SK-N-SH treated with all-trans-retinoic acid at 6 μM for 48 hours (cell line): ENCODE data around the gene UGT1A6.

Source experiments
- ATAC-seq: fragments of 200-7000 bp; cut with Tn5 transposase; 3 replicates; pipeline ENCODE4 v1.9.1; 2020; ENCODE audit warnings: mild to moderate bottlenecking, moderate library complexity
- ARNTL ChIP-seq: fragments of 450-650 bp; formaldehyde crosslinking; IDR thresholded peaks from 2 replicates; pipeline ENCODE4 v1.5.0; 2020; ENCODE audit warnings: low read depth, mild to moderate bottlenecking, moderate library complexity, borderline replicate concordance
- BACH2 ChIP-seq: fragments of 250-450 bp; sonication (Bioruptor Pico); IDR thresholded peaks from 2 replicates; pipeline ENCODE4 v1.9.0; 2021; ENCODE audit warnings: mild to moderate bottlenecking, borderline replicate concordance
- CSDC2 ChIP-seq: fragments of 250-450 bp; sonication (Bioruptor Pico); IDR thresholded peaks from 2 replicates; pipeline ENCODE4 v1.5.0; 2020; ENCODE audit warnings: mild to moderate bottlenecking, moderate library complexity
- ESRRG ChIP-seq: fragments of 250-450 bp; sonication (Bioruptor Pico); IDR thresholded peaks from 2 replicates; pipeline ENCODE4 v1.6.1; 2021; ENCODE audit warnings: mild to moderate bottlenecking
- ISL1 ChIP-seq: fragments of 250-450 bp; sonication (Bioruptor Pico); IDR thresholded peaks from 2 replicates; pipeline ENCODE4 v2.1.2; 2022; ENCODE audit warnings: mild to moderate bottlenecking, moderate library complexity
- PPARA ChIP-seq: fragments of 250-450 bp; sonication (Bioruptor Pico); IDR thresholded peaks from 2 replicates; pipeline ENCODE4 v1.5.0; 2020; ENCODE audit warnings: mild to moderate bottlenecking, borderline replicate concordance
- RARB ChIP-seq: fragments of 250-450 bp; sonication (Bioruptor Pico); IDR thresholded peaks from 2 replicates; pipeline ENCODE4 v1.8.0; 2021; ENCODE audit warnings: mild to moderate bottlenecking, moderate library complexity
- SNAI2 ChIP-seq: fragments of 250-450 bp; sonication (Bioruptor Pico); IDR thresholded peaks from 2 replicates; pipeline ENCODE4 v1.5.0; 2020; ENCODE audit warnings: mild to moderate bottlenecking, moderate library complexity
- TCF4 ChIP-seq: fragments of 250-450 bp; sonication (Bioruptor Pico); IDR thresholded peaks from 2 replicates; pipeline ENCODE4 v1.8.0; 2021; ENCODE audit warnings: mild to moderate bottlenecking, moderate library complexity, borderline replicate concordance
- ZC3H10 ChIP-seq: fragments of 250-450 bp; sonication (Bioruptor Pico); IDR thresholded peaks from 2 replicates; pipeline ENCODE4 v1.5.1; 2021; ENCODE audit warnings: mild to moderate bottlenecking, moderate library complexity
- ZFP3 ChIP-seq: fragments of 250-450 bp; sonication (Bioruptor Pico); IDR thresholded peaks from 2 replicates; pipeline ENCODE4 v1.5.0; 2020; ENCODE audit warnings: mild to moderate bottlenecking, moderate library complexity
- ZNF565 ChIP-seq: fragments of 450-650 bp; formaldehyde crosslinking; conservative IDR thresholded peaks from 2 replicates; pipeline ENCODE4 v1.5.0; 2020; ENCODE audit warnings: low read depth, mild to moderate bottlenecking, moderate library complexity
- ZNF70 ChIP-seq: fragments of 450-650 bp; formaldehyde crosslinking; IDR thresholded peaks from 2 replicates; pipeline ENCODE4 v1.5.0; 2020; ENCODE audit warnings: mild to moderate bottlenecking, moderate library complexity
- ZNF8 ChIP-seq: fragments of 450-650 bp; formaldehyde crosslinking; IDR thresholded peaks from 2 replicates; pipeline ENCODE4 v1.5.0; 2020; ENCODE audit warnings: mild to moderate bottlenecking, moderate library complexity
- TF ChIP-seq, protein P1 (sequence below): fragments of 250-450 bp; sonication (Bioruptor Pico); IDR thresholded peaks from 2 replicates; pipeline ENCODE4 v1.5.1; 2021; ENCODE audit warnings: mild to moderate bottlenecking, moderate library complexity
- TF ChIP-seq, protein P2 (sequence below): fragments of 250-450 bp; sonication (Bioruptor Pico); IDR thresholded peaks from 2 replicates; pipeline ENCODE4 v1.8.0; 2021; ENCODE audit warnings: low read depth, mild to moderate bottlenecking, moderate library complexity, borderline replicate concordance
- TF ChIP-seq, protein P3 (sequence below): fragments of 250-450 bp; sonication (Bioruptor Pico); IDR thresholded peaks from 2 replicates; pipeline ENCODE4 v1.8.0; 2020; ENCODE audit warnings: mild to moderate bottlenecking, moderate library complexity, borderline replicate concordance
- TF ChIP-seq, protein P4 (sequence below): fragments of 250-450 bp; sonication (Bioruptor Pico); IDR thresholded peaks from 2 replicates; pipeline ENCODE4 v1.5.1; 2020; ENCODE audit warnings: low read depth, mild to moderate bottlenecking, moderate library complexity

Gene UGT1A6

DNA sequence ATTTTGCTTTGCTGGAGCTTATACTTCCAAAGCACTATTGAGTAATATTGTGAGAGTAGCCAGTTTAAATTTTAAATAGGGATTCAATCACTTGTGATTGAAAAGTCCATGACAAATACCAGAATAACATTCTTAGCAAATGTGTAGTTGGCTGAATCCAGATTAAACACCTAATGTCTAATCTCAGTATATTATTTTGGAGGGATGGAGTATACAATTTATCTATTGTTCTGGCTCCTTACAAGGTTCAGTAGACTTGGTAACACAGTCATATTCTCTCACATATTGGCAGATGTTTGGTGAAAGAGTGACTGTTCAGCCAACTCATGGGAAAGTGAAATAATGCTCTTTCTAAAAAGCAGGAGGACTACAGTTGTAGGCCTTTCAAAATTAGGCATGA is 18.8 kb upstream of the UGT1A6 start:
- TF ChIP-seq CSDC2 (CRISPR knock-in tag) (no peak), ZNF565 (CRISPR knock-in tag) (no peak), ZC3H10 (CRISPR knock-in tag) (no peak), ZNF8 (CRISPR knock-in tag) (no peak), ARNTL (CRISPR knock-in tag) (no peak), SNAI2 (CRISPR knock-in tag) (no peak), ISL1 (no peak), ZNF70 (CRISPR knock-in tag) (no peak)
- TF ChIP-seq, protein P1, sequence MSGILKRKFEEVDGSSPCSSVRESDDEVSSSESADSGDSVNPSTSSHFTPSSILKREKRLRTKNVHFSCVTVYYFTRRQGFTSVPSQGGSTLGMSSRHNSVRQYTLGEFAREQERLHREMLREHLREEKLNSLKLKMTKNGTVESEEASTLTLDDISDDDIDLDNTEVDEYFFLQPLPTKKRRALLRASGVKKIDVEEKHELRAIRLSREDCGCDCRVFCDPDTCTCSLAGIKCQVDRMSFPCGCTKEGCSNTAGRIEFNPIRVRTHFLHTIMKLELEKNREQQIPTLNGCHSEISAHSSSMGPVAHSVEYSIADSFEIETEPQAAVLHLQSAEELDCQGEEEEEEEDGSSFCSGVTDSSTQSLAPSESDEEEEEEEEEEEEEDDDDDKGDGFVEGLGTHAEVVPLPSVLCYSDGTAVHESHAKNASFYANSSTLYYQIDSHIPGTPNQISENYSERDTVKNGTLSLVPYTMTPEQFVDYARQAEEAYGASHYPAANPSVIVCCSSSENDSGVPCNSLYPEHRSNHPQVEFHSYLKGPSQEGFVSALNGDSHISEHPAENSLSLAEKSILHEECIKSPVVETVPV (CRISPR knock-in tag) = no peak
- TF ChIP-seq, protein P2, sequence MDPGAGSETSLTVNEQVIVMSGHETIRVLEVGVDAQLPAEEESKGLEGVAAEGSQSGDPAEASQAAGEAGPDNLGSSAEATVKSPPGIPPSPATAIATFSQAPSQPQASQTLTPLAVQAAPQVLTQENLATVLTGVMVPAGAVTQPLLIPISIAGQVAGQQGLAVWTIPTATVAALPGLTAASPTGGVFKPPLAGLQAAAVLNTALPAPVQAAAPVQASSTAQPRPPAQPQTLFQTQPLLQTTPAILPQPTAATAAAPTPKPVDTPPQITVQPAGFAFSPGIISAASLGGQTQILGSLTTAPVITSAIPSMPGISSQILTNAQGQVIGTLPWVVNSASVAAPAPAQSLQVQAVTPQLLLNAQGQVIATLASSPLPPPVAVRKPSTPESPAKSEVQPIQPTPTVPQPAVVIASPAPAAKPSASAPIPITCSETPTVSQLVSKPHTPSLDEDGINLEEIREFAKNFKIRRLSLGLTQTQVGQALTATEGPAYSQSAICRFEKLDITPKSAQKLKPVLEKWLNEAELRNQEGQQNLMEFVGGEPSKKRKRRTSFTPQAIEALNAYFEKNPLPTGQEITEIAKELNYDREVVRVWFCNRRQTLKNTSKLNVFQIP (CRISPR knock-in tag) = no peak
- TF ChIP-seq, protein P3, sequence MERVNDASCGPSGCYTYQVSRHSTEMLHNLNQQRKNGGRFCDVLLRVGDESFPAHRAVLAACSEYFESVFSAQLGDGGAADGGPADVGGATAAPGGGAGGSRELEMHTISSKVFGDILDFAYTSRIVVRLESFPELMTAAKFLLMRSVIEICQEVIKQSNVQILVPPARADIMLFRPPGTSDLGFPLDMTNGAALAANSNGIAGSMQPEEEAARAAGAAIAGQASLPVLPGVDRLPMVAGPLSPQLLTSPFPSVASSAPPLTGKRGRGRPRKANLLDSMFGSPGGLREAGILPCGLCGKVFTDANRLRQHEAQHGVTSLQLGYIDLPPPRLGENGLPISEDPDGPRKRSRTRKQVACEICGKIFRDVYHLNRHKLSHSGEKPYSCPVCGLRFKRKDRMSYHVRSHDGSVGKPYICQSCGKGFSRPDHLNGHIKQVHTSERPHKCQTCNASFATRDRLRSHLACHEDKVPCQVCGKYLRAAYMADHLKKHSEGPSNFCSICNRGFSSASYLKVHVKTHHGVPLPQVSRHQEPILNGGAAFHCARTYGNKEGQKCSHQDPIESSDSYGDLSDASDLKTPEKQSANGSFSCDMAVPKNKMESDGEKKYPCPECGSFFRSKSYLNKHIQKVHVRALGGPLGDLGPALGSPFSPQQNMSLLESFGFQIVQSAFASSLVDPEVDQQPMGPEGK (CRISPR knock-in tag) = no peak
- no peak for ATAC-seq

DNA sequence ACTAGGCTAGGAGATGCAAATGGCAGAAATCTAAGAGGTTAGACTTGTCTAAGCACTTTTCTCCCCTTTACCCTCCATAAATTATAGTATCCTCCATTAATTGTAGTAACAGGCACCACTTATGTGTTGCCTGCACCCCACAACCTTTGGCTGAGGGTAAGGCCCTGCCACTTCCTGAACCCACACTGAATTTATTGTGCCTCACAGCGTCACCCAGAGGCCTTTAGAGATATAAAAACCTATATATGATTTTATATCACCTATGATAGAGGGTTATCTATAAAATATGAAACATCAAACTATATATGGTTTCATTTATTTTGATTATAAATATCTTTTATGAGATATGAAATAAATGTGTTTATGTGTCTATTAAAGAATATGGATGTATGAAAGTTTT is 18.4 kb upstream of the UGT1A6 start:
- no peak for ATAC-seq
- TF ChIP-seq, protein P1 (CRISPR knock-in tag) = no peak
- no peak for TF ChIP-seq SNAI2 (CRISPR knock-in tag)
- TF ChIP-seq TCF4 (CRISPR knock-in tag) = no peak
- no peak for TF ChIP-seq ZNF70 (CRISPR knock-in tag)
- no peak for TF ChIP-seq ZC3H10 (CRISPR knock-in tag)
- no peak for TF ChIP-seq BACH2 (CRISPR knock-in tag)
- TF ChIP-seq, protein P4, sequence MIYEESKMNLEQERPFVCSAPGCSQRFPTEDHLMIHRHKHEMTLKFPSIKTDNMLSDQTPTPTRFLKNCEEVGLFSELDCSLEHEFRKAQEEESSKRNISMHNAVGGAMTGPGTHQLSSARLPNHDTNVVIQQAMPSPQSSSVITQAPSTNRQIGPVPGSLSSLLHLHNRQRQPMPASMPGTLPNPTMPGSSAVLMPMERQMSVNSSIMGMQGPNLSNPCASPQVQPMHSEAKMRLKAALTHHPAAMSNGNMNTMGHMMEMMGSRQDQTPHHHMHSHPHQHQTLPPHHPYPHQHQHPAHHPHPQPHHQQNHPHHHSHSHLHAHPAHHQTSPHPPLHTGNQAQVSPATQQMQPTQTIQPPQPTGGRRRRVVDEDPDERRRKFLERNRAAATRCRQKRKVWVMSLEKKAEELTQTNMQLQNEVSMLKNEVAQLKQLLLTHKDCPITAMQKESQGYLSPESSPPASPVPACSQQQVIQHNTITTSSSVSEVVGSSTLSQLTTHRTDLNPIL (CRISPR knock-in tag) = no peak
- TF ChIP-seq CSDC2 (CRISPR knock-in tag) = no peak
- no peak for TF ChIP-seq ARNTL (CRISPR knock-in tag)
- TF ChIP-seq ZNF565 (CRISPR knock-in tag) = no peak
- TF ChIP-seq PPARA (CRISPR knock-in tag) = no peak
- no peak for TF ChIP-seq RARB (CRISPR knock-in tag)
- TF ChIP-seq, protein P3 (CRISPR knock-in tag) = no peak
- no peak for TF ChIP-seq ISL1

DNA sequence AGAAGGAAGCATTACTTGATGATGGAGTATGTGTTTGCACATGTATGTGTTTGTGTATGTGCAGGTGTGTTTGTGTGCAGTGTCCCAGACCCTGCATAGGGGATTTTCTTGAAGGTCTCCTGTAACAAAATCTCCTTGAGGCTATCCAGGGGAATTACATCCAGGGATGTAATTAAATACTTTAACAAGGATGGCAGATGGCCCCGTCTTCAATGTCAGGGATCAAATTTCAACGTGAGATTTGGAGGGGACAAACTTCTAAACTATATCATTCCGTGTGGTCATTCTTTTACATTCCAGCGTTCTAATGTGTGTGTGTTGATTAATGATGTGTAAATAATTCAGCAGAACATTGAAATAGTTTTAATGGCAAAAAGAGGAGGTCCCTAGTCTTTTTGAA is 17.7 kb upstream of the UGT1A6 start:
- TF ChIP-seq SNAI2 (CRISPR knock-in tag) = no peak
- no peak for TF ChIP-seq ESRRG (CRISPR knock-in tag)
- TF ChIP-seq BACH2 (CRISPR knock-in tag) = no peak
- no peak for TF ChIP-seq ZFP3 (CRISPR knock-in tag)
- no peak for TF ChIP-seq ZC3H10 (CRISPR knock-in tag)
- no peak for TF ChIP-seq PPARA (CRISPR knock-in tag)
- no peak for ATAC-seq
